Stimulated activated CD4-positive, alpha-beta T cell treated with anti-CD3 and anti-CD28 coated beads, TNF-alpha, amount 100 ng/mL, for 24 hours (primary cell): Measurements from ENCODE around the gene FOXP1.

Experiments
- DNase-seq, 3 experiments: peaks; one replicate each; pipeline ENCODE4 v3.0.0-alpha.2; 2020; ENCODE audit warnings: low read depth in 3 of 3

The FOXP1 gene

DNA sequence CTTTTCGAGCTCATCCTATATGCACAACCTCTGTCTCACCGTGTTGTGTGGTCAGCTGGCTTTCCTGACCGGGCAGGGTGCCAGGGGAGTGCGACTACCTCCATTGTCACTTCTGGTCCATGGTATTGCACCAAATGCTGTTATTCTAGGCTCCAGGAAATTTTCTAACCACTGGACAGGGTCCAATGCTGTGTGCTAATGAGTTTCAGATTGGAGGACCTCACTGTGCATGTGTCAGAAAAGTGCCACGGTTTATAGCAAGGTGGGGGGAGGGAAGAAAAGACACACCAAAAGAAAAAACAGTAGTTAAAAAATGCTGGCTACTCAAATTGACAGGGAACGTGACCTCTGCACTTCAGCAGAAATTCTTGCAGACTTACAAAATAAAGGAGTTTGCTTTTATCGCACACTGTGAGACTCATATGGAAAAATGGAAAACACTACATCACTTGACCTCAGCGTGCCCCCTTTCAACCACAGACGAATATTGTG, 480.1 kb downstream of the FOXP1 start:
- no peak for DNase-seq

GRCh38 chr3:71102111-71102983, 481.2 kb downstream of the FOXP1 start:
- DNase-seq = no peak

GRCh38 chr3:71101626-71102025, 481.9 kb downstream of the FOXP1 start:
- no peak for DNase-seq

- no peak for DNase-seq
These were observed 482.5 kb downstream of the FOXP1 start for GRCh38 chr3:71101014-71101413.

GRCh38 chr3:71099997-71100719, 483.4 kb downstream of the FOXP1 start:
- no peak for DNase-seq

- DNase-seq = no peak
These were observed 486.0 kb downstream of the FOXP1 start for GRCh38 chr3:71097557-71097956.

GRCh38 chr3:71095511-71096291, 487.8 kb downstream of the FOXP1 start:
- no peak for DNase-seq

- no peak for DNase-seq
These were observed 488.8 kb downstream of the FOXP1 start for GRCh38 chr3:71094658-71095209.

DNA sequence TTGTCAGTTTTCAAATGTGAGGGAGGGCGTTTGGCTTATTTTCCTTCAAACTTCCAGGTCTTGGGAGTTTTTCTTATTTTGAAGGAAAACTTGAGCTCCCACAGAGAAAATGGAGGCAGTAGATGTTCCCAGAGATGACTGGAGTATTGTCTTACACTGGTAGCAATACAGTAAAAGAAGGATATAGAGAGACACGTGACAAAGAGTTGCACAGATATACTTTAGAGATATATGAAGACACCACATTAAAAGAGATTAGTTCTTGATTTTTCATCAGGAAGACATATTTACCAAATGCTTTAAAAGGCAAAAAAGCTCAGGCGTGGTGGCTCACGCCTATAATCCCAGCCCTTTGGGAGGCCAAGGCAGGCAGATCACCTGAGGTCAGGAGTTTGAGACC, 490.9 kb downstream of the FOXP1 start:
- DNase-seq = no peak

GRCh38 chr3:71090207-71090606, 493.3 kb downstream of the FOXP1 start:
- DNase-seq = no peak

GRCh38 chr3:71089271-71089847, 494.2 kb downstream of the FOXP1 start:
- DNase-seq = no peak

- DNase-seq = no peak
These were observed 494.8 kb downstream of the FOXP1 start for GRCh38 chr3:71088742-71089141.

DNA sequence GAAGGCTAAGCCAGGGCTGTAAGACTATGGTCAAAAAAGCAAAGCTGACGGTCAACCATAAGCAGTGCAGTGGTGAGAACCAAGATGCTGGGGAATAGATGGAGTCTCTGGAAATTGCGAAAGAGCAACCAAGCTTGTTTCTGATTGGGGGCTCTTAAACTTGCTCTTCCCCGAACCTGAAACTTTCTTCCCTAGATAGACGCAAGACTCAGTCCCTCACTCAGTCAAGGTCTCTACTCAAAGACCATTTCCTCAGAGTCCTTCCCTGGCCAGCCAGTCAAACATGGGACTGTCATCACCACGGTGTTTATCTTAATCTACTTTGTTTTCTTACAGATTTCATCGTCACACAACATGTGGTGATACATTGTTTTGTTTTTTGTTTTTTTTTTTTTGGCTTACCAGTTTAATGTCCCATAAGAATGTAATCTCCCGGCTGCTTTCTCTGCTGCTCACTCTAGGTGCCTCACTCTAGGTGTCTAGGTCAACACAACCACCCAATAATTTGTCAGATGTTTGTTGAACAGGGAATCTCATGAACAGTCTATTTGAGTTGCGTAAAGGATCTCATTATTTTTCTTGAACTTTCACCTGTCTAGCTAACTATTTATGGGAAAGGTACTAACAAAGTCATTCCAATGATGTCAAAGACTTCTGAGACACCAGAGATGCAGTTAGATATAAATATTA, 495.4 kb downstream of the FOXP1 start:
- DNase-seq = no peak

- DNase-seq = no peak
These were observed 496.1 kb downstream of the FOXP1 start for GRCh38 chr3:71087143-71088018.

GRCh38 chr3:71086777-71087142, 496.8 kb downstream of the FOXP1 start:
- DNase-seq = no peak

DNA sequence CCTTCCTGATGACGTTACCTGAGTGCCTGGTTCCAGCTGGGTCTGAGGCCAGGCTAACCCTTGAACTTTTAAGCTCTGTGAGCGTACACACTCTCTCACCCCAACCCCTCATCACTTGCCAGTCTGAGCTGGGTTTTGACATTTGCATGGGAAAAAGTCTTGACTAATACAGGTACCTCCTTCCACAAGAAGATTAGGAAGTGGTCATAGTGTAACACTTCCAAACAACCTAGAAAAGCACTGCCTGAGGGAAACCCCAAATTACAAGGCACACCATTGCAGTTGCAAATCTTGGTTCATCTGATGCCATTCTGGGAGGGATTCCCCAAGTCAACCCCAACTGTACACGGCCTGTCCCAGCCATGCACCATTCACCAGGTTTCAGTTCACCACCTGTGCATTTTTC, 499.8 kb downstream of the FOXP1 start:
- peak in 1 of 3 experiments; percentile 44 for DNase-seq

DNA sequence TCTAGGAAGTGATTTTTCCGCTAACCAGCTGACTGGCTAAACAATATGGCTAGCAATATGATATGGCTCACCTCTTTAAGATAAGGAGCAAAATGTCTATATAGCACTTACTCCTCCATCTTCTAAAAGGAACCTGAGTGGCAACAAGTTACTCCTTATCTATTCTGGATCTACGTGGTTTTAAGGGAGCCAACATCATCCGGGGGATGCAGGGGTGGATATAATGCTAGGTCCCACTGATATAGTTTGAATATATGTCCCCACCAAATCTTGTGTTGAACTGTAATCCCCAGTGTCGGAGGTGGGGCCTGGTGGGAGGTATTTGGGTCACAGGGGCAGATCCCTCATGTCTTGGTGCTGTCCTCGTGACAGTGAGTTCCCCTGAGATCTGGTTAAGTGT, 500.7 kb downstream of the FOXP1 start:
- DNase-seq = no peak

DNA sequence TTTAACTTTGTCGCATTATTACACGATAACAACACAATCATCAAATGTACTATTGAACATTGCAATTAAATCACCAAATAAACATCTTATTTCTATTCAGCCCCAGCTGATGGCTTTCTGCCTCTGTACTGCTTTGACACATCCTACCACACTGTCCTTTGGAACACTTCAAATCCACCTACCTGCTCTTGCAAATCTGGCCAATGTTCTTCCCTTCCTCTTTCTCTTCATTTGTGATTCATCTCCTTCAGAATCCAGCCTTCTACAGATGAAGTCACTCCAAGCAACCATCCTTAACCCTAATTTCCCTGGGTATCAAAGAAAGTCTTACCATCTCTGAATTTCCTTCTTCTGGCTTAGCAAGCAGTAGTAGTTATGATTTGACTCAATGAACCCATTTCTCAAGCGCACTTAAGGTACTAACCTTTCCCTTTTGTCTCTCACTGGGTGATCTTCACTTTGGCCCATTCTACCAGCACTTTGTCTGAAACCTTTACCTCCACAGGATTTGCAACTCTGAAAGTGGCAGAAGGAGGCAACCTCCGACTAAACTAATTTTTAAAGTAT, 502.9 kb downstream of the FOXP1 start:
- DNase-seq = no peak

DNA sequence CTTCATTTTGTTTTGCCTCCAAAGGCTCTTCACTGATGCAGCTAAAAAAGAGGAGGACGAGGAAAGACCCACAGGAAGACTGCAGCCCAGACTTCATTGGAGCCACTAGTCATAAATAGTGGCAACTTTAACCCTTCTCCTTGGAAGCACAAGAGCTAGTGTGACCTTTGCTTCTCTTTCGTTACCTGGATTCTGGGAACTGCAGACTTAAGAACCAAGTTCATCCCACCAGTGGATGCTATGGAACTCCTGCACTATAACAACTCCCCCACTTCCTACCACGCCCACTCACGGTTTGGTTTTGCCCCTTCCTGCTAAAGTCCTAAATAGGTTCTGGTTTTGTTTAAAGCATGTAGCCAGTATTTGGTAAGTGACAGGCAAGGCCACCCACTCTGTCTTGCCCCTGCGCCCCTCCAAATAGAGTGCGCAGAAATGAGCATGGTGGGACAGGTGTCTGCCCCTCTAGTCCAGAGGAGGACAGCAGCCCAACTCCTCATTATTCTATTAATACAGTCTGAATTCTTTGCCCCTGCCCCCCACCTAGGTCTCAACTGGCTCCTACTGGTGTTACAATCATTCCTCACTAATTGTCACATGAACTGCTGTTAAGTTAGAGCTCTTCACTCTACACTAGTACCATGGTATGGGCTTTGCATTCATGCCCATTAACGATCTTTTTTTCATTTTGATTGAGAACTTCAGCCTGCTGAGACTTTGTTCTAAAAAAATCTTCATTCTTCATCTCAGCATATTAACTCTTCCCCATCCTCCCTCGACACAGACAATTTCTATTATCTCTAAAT, 504.6 kb downstream of the FOXP1 start:
- DNase-seq = no peak
